H1 (cell line): ENCODE data around the gene FGGY. TPM values are rescaled to one million over a fixed set of nuclear protein-coding genes. Genes with fewer than 3 reads are reported as not detected.

Source experiments
- RAD21 ChIP-seq, 2 experiments: IDR thresholded peaks in 1 of 2; conservative IDR thresholded peaks in 1 of 2; 2 replicates each; pipeline ENCODE4 v1.6.1; 2011; ENCODE audit warnings: low read depth in 2 of 2, low read length in 2 of 2, improper control_type of control experiment in 1 of 2, inconsistent platforms in 1 of 2, mild to moderate bottlenecking in 1 of 2, moderate library complexity in 1 of 2
- polyA plus RNA-seq, 7 experiments: library from polyadenylated mRNA; depleted of rRNA in 3 of 7; stranded (reverse) in 5 of 7; unstranded in 2 of 7; fragments of >200 nt in 5 of 7; fragments of 200-250 nt in 2 of 7; gene quantifications; 1 replicate in 5 of 7; 2 replicates in 1 of 7; 4 replicates in 1 of 7; pipeline versions ENCODE4 v1.2.1 to v1.2.3, GENCODE V29; 2011 to 2013; ENCODE audit warnings: missing spikeins in 2 of 7, mixed read lengths in 2 of 7
- total RNA-seq: library from RNA; stranded (reverse); fragmentation: NEBNext Ultra II Directional; extraction: Animal tissue kit (Norgen Biotek cat#: 25700); gene quantifications from 2 replicates; pipeline ENCODE4 v1.2.1, GENCODE V29; 2021

FGGY gene
- total and polyA plus RNA-seq, 2 of the 8 experiments (the other 6 are each of a cell fraction or from before 2014, with no cell fraction given) = 10.3 to 12.5 TPM

DNA sequence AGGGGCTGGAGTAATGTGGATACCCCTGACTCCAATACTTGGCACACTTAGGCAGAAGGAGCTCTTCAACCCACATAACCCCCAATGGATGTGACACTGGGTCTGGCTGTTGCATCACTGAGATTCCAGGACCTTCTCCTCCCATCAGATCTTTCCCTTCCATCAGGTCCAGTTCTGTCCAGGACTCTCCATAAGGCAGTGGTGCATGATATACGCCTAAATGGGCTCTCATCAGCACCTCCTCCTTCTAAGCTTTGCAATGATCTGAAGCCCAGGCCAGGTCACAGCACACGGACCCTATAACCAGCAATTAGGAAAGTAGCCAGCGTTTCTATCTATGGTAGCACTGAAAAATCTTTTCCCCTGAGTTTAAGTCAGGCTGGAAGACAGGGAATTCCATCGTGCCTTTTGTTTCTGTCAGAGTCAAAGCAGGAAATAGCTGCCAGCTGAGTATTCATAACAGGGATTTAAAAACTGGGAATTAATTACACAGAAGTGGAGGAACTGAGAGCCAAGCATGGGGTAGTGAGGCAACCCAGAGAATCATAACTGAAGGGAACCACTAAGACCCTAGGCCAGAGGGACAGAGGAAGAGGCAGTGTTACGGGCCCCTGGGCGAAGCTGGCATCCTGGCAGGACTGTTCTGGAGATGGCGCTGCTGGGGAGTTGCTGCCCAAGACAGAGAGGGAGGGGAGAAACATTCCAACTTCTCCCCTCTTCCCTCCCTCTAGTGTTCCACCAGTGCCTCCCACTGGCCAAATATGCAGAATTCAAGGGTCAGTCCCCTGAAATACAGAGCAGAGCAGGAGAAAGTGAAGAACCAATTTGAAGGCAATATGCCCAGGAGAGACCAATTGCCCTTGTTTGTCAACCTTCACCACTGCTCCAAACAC lies 480.3 kb downstream of the FGGY start (continued):
- peak; percentile 49 to 63 for TF ChIP-seq RAD21 (IDR thresholded peaks at IDR 0.05 in 1 of 2, conservative IDR thresholded peaks at IDR 0.05 in 1 of 2; ENCODE audit: low read depth in 2 of 2, low read length in 2 of 2)
